ENCODE results near the gene SAC3D1.

The SAC3D1 gene

GRCh38 chr11:65040520-65040846 is 527 bp upstream of the SAC3D1 start:
- H3K27me3 ChIP-seq, result no peaks in the 10 kb centered on the region
- no peaks in the 10 kb centered on the region for H3K9me3 ChIP-seq
- peak overlapping the region; percentile 90 for H3K27ac ChIP-seq
- H3K4me1 ChIP-seq (ENCODE audit: control insufficient read depth in 1 of 2, insufficient read depth in 1 of 2, low read depth in 1 of 2, low read length in 1 of 2), result peaks cover 24 to 26% of the 10 kb centered on the region in 2 experiments
- peak overlapping the region; percentile 89 to 99 for H3K4me3 ChIP-seq (ENCODE audit: low read depth in 1 of 2, low read length in 1 of 2)
- peaks cover 28% of the 10 kb centered on the region for H3K36me3 ChIP-seq
- TF ChIP-seq CTCF (IDR thresholded peaks at IDR 0.05), result no peak

GRCh38 chr11:65042891-65043290 is 1.9 kb downstream of the SAC3D1 start:
- Histone ChIP-seq H3K9me3 (no peaks in the 10 kb centered on the region), H3K4me3 (ENCODE audit: low read depth in 1 of 2, low read length in 1 of 2) (no peak overlapping the region), H3K36me3 (peaks cover 6% of the 10 kb centered on the region), H3K4me1 (ENCODE audit: control insufficient read depth in 1 of 2, insufficient read depth in 1 of 2, low read depth in 1 of 2, low read length in 1 of 2) (peaks cover 32 to 37% of the 10 kb centered on the region in 2 experiments), H3K27me3 (peaks cover under 1% of the 10 kb centered on the region), H3K27ac (no peak overlapping the region)
- TF ChIP-seq CTCF (IDR thresholded peaks at IDR 0.05), result no peak

GRCh38 chr11:65043881-65044501 is 3.0 kb downstream of the SAC3D1 start:
- H3K27me3 ChIP-seq, result peaks cover 5% of the 10 kb centered on the region
- TF ChIP-seq CTCF (IDR thresholded peaks at IDR 0.05), result no peak
- no peak overlapping the region for H3K4me3 ChIP-seq (ENCODE audit: low read depth in 1 of 2, low read length in 1 of 2)
- peak overlapping the region; percentile 44 for H3K27ac ChIP-seq
- H3K4me1 ChIP-seq (ENCODE audit: control insufficient read depth in 1 of 2, insufficient read depth in 1 of 2, low read depth in 1 of 2, low read length in 1 of 2), result peaks cover 36 to 41% of the 10 kb centered on the region in 2 experiments
- no peaks in the 10 kb centered on the region for H3K9me3 ChIP-seq
- H3K36me3 ChIP-seq, result no peaks in the 10 kb centered on the region

- no peaks in the 10 kb centered on the region for H3K36me3 ChIP-seq
- peaks cover 5% of the 10 kb centered on the region for H3K27me3 ChIP-seq
- no peak for TF ChIP-seq CTCF (IDR thresholded peaks at IDR 0.05)
- H3K27ac ChIP-seq, result no peak overlapping the region
- no peak overlapping the region for H3K4me3 ChIP-seq (ENCODE audit: low read depth in 1 of 2, low read length in 1 of 2)
- H3K9me3 ChIP-seq, result no peaks in the 10 kb centered on the region
- H3K4me1 ChIP-seq (ENCODE audit: control insufficient read depth in 1 of 2, insufficient read depth in 1 of 2, low read depth in 1 of 2, low read length in 1 of 2), result peaks cover 36 to 41% of the 10 kb centered on the region in 2 experiments
Observed at GRCh38 chr11:65045061-65045460, 4.1 kb downstream of the SAC3D1 start.

GRCh38 chr11:65045728-65046127 is 4.7 kb downstream of the SAC3D1 start:
- Histone ChIP-seq H3K36me3 (no peaks in the 10 kb centered on the region), H3K27ac (no peak overlapping the region), H3K4me1 (ENCODE audit: control insufficient read depth in 1 of 2, insufficient read depth in 1 of 2, low read depth in 1 of 2, low read length in 1 of 2) (peaks cover 31 to 34% of the 10 kb centered on the region in 2 experiments), H3K27me3 (peaks cover 5% of the 10 kb centered on the region), H3K4me3 (ENCODE audit: low read depth in 1 of 2, low read length in 1 of 2) (no peak overlapping the region), H3K9me3 (no peaks in the 10 kb centered on the region)
- no peak for TF ChIP-seq CTCF (IDR thresholded peaks at IDR 0.05)

Data from neutrophil (primary cell).